Rectal smooth muscle tissue (tissue), 1 donor: ENCODE data around the gene RAB15.
A peak's percentile ranks its signal among the peaks of the same experiment; 100 is the strongest.

Experiments
- H3K27ac ChIP-seq: one replicate; pipeline ENCODE4 v1.7.0; 2013; ENCODE audit warnings: low read depth, low read length, inconsistent platforms
- H3K27me3 ChIP-seq: one replicate; pipeline ENCODE4 v1.7.0; 2013; ENCODE audit warnings: low read length; ENCODE audit not compliant: control insufficient read depth, insufficient read depth
- H3K36me3 ChIP-seq: one replicate; pipeline ENCODE4 v1.7.0; 2013; ENCODE audit warnings: low read length; ENCODE audit not compliant: control insufficient read depth, insufficient read depth
- H3K4me1 ChIP-seq: one replicate; pipeline ENCODE4 v1.7.0; 2013; ENCODE audit warnings: low read length; ENCODE audit not compliant: control insufficient read depth, insufficient read depth
- H3K4me3 ChIP-seq: one replicate; pipeline ENCODE4 v1.7.0; 2013; ENCODE audit warnings: low read length
- H3K9ac ChIP-seq: one replicate; pipeline ENCODE4 v1.7.0; 2013; ENCODE audit warnings: low read length

The RAB15 gene

GRCh38 chr14:64938972-64939816 is 32.9 kb downstream of the RAB15 start:
- H3K9ac ChIP-seq: no peak overlapping the region
- H3K27ac ChIP-seq: no peak overlapping the region
- H3K27me3 ChIP-seq: no peaks in the 10 kb centered on the region
- H3K36me3 ChIP-seq: no peaks in the 10 kb centered on the region
- H3K4me1 ChIP-seq: peaks cover 2% of the 10 kb centered on the region
- H3K4me3 ChIP-seq: peak overlapping the region; percentile 23

- H3K4me3 ChIP-seq: no peak overlapping the region
- no peak overlapping the region for H3K9ac ChIP-seq
- peaks cover 2% of the 10 kb centered on the region for H3K4me1 ChIP-seq
- no peak overlapping the region for H3K27ac ChIP-seq
- H3K36me3 ChIP-seq: peaks cover 2% of the 10 kb centered on the region
- no peaks in the 10 kb centered on the region for H3K27me3 ChIP-seq
Measured at GRCh38 chr14:64937821-64938193, 34.3 kb downstream of the RAB15 start.

- Histone ChIP-seq H3K9ac (no peak overlapping the region), H3K4me3 (no peak overlapping the region), H3K27ac (no peak overlapping the region), H3K4me1 (peaks cover 2% of the 10 kb centered on the region), H3K36me3 (peaks cover 4% of the 10 kb centered on the region), H3K27me3 (no peaks in the 10 kb centered on the region)
Measured at GRCh38 chr14:64937171-64937820, 34.8 kb downstream of the RAB15 start.

GRCh38 chr14:64935508-64935907 is 36.6 kb downstream of the RAB15 start:
- no peaks in the 10 kb centered on the region for H3K27me3 ChIP-seq
- H3K4me3 ChIP-seq: no peak overlapping the region
- H3K36me3 ChIP-seq: peaks cover 4% of the 10 kb centered on the region
- no peak overlapping the region for H3K27ac ChIP-seq
- peaks cover 2% of the 10 kb centered on the region for H3K4me1 ChIP-seq
- H3K9ac ChIP-seq: no peak overlapping the region

GRCh38 chr14:64934338-64934929 is 37.7 kb downstream of the RAB15 start:
- Histone ChIP-seq H3K36me3 (peaks cover 4% of the 10 kb centered on the region), H3K27ac (no peak overlapping the region), H3K4me3 (no peak overlapping the region), H3K4me1 (peaks cover 9% of the 10 kb centered on the region), H3K27me3 (no peaks in the 10 kb centered on the region), H3K9ac (no peak overlapping the region)

GRCh38 chr14:64932231-64932630 is 39.9 kb downstream of the RAB15 start:
- peaks cover 4% of the 10 kb centered on the region for H3K36me3 ChIP-seq

GRCh38 chr14:64931123-64931522 is 41.0 kb downstream of the RAB15 start:
- Histone ChIP-seq H3K36me3 (peaks cover 4% of the 10 kb centered on the region), H3K4me3 (no peak overlapping the region), H3K4me1 (peaks cover 7% of the 10 kb centered on the region), H3K9ac (no peak overlapping the region), H3K27me3 (no peaks in the 10 kb centered on the region), H3K27ac (no peak overlapping the region)

More at GRCh38 chr14:64932231-64932630, 39.9 kb downstream of the RAB15 start:
- Histone ChIP-seq H3K27ac (no peak overlapping the region), H3K9ac (no peak overlapping the region), H3K4me1 (peaks cover 9% of the 10 kb centered on the region), H3K4me3 (no peak overlapping the region), H3K27me3 (no peaks in the 10 kb centered on the region)

- Histone ChIP-seq H3K27me3 (no peaks in the 10 kb centered on the region), H3K4me3 (no peak overlapping the region), H3K36me3 (peaks cover 4% of the 10 kb centered on the region), H3K27ac (peak overlapping the region; percentile 40), H3K4me1 (peaks cover 7% of the 10 kb centered on the region), H3K9ac (no peak overlapping the region)
Measured at GRCh38 chr14:64930085-64930843, 41.9 kb downstream of the RAB15 start.

GRCh38 chr14:64929014-64929359 is 43.1 kb downstream of the RAB15 start:
- Histone ChIP-seq H3K27me3 (no peaks in the 10 kb centered on the region), H3K4me3 (no peak overlapping the region), H3K9ac (no peak overlapping the region), H3K4me1 (peaks cover 7% of the 10 kb centered on the region), H3K27ac (no peak overlapping the region), H3K36me3 (peaks cover 4% of the 10 kb centered on the region)

- Histone ChIP-seq H3K9ac (no peak overlapping the region), H3K27ac (no peak overlapping the region), H3K4me3 (no peak overlapping the region), H3K4me1 (peaks cover 7% of the 10 kb centered on the region), H3K27me3 (no peaks in the 10 kb centered on the region), H3K36me3 (peaks cover 4% of the 10 kb centered on the region)
Measured at GRCh38 chr14:64928239-64929013, 43.7 kb downstream of the RAB15 start.

GRCh38 chr14:64927031-64927430 is 45.1 kb downstream of the RAB15 start:
- Histone ChIP-seq H3K36me3 (no peaks in the 10 kb centered on the region), H3K9ac (no peak overlapping the region), H3K27me3 (no peaks in the 10 kb centered on the region), H3K4me3 (no peak overlapping the region), H3K4me1 (peaks cover 7% of the 10 kb centered on the region), H3K27ac (no peak overlapping the region)
